Uterus (tissue), 2 donors: ENCODE measurements around the gene PRKCE.

Experiments
- POLR2A ChIP-seq, 2 donors: fragments of 450-650 bp; IDR thresholded peaks; one replicate each; pipeline ENCODE4 v1.6.1; 2016; ENCODE audit warnings: antibody characterized with exemption in 2 of 2, mild to moderate bottlenecking in 1 of 2, moderate library complexity in 1 of 2
- TF ChIP-seq, protein P1 (sequence below), 4 experiments: fragments of 200-600 bp in 2 of 4; fragments of 450-650 bp in 2 of 4; sonication (generic) in 2 of 4; IDR thresholded peaks; one replicate each; pipeline ENCODE4 v1.5.1; 2016 to 2019; ENCODE audit warnings: antibody characterized with exemption in 4 of 4, mild to moderate bottlenecking in 2 of 4, moderate library complexity in 1 of 4

- TF ChIP-seq, protein P1, sequence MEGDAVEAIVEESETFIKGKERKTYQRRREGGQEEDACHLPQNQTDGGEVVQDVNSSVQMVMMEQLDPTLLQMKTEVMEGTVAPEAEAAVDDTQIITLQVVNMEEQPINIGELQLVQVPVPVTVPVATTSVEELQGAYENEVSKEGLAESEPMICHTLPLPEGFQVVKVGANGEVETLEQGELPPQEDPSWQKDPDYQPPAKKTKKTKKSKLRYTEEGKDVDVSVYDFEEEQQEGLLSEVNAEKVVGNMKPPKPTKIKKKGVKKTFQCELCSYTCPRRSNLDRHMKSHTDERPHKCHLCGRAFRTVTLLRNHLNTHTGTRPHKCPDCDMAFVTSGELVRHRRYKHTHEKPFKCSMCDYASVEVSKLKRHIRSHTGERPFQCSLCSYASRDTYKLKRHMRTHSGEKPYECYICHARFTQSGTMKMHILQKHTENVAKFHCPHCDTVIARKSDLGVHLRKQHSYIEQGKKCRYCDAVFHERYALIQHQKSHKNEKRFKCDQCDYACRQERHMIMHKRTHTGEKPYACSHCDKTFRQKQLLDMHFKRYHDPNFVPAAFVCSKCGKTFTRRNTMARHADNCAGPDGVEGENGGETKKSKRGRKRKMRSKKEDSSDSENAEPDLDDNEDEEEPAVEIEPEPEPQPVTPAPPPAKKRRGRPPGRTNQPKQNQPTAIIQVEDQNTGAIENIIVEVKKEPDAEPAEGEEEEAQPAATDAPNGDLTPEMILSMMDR (IDR thresholded peaks at IDR 0.05), result no peak
- no peak for TF ChIP-seq POLR2A (IDR thresholded peaks at IDR 0.05)
Measured at GRCh38 chr2:45901468-45902032, 250.1 kb downstream of the PRKCE start.
